Peyer's patch (tissue), 4 donors: ENCODE data around the gene CAPNS1.

Source experiments
- CTCF ChIP-seq, 6 experiments: fragments of 450-650 bp in 4 of 6; fragments of 200-600 bp in 2 of 6; sonication (generic) in 1 of 6; IDR thresholded peaks; one replicate each; pipeline ENCODE4 v1.5.1; 2017 to 2019; ENCODE audit warnings: antibody characterized with exemption in 6 of 6, mild to moderate bottlenecking in 3 of 6, moderate library complexity in 1 of 6
- POLR2A ChIP-seq, 2 donors: fragments of 450-650 bp; IDR thresholded peaks; one replicate each; pipeline ENCODE4 v1.5.1; 2017; ENCODE audit warnings: antibody characterized with exemption in 2 of 2, mild to moderate bottlenecking in 2 of 2, moderate library complexity in 2 of 2

- TF ChIP-seq CTCF (IDR thresholded peaks at IDR 0.05) (no peak), POLR2A (IDR thresholded peaks at IDR 0.05) (no peak)
Measured at GRCh38 chr19:36112678-36113077, 27.2 kb upstream of the CAPNS1 start.
